GM10266 (cell line): Measurements from ENCODE around the gene APBA3.
"Not testable (repeated sequence)": the region's sequence is repeated elsewhere in the genome, so short reads cannot be mapped to it uniquely, and the experiment has no call there.

Experiments used
- DNase-seq: peaks from one replicate; pipeline ENCODE4 v3.0.0; 2012; ENCODE audit errors: extremely low spot score
- TF ChIP-seq, protein P1 (sequence below): IDR thresholded peaks from 2 replicates; pipeline ENCODE4 v1.5.1; 2012; ENCODE audit warnings: mild to moderate bottlenecking, low read depth; ENCODE audit not compliant: control insufficient read depth, insufficient read depth; ENCODE audit errors: missing control alignments

The APBA3 gene

DNA sequence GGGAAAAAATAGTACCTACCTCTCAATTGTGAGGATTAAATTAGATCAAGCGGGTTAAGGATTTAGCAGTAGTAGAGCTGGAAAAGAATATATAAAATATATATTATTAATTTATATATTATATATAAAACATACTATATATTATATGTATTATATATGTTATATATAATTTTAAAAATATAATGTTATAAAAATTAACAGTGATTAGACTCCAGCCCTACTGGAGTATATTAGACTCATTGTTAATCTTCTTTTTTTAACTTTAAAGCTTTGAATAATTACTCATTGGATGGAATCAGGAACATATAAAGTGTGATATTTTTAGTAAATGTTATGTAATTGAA, 610 bp upstream of the APBA3 start:
- TF ChIP-seq, protein P1, sequence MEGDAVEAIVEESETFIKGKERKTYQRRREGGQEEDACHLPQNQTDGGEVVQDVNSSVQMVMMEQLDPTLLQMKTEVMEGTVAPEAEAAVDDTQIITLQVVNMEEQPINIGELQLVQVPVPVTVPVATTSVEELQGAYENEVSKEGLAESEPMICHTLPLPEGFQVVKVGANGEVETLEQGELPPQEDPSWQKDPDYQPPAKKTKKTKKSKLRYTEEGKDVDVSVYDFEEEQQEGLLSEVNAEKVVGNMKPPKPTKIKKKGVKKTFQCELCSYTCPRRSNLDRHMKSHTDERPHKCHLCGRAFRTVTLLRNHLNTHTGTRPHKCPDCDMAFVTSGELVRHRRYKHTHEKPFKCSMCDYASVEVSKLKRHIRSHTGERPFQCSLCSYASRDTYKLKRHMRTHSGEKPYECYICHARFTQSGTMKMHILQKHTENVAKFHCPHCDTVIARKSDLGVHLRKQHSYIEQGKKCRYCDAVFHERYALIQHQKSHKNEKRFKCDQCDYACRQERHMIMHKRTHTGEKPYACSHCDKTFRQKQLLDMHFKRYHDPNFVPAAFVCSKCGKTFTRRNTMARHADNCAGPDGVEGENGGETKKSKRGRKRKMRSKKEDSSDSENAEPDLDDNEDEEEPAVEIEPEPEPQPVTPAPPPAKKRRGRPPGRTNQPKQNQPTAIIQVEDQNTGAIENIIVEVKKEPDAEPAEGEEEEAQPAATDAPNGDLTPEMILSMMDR: no peak
- no peak for DNase-seq

DNA sequence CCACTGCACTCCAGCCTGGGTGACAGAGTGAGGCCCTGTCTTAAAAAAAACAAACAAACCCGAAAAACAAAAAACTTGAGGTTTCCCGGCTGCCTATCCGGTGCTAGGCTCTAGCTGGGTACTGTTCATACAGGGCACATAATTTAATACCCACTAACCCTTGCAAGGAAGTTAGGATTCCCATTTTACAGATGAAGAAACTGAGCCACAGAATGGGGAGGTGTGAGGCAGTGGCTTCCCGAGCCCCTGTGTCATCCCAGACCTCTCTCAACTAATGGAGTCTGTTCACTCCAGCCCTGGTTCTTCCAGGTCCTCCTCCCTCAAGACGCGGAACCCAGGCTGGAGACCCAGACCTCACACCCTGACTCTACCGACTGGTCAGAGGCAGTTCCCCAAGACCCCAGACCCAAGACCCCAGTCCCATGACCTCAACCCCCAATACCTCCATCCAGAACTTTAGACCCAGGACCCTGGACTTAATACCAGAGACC, 576 bp downstream of the APBA3 start:
- TF ChIP-seq, protein P1: no peak

DNA sequence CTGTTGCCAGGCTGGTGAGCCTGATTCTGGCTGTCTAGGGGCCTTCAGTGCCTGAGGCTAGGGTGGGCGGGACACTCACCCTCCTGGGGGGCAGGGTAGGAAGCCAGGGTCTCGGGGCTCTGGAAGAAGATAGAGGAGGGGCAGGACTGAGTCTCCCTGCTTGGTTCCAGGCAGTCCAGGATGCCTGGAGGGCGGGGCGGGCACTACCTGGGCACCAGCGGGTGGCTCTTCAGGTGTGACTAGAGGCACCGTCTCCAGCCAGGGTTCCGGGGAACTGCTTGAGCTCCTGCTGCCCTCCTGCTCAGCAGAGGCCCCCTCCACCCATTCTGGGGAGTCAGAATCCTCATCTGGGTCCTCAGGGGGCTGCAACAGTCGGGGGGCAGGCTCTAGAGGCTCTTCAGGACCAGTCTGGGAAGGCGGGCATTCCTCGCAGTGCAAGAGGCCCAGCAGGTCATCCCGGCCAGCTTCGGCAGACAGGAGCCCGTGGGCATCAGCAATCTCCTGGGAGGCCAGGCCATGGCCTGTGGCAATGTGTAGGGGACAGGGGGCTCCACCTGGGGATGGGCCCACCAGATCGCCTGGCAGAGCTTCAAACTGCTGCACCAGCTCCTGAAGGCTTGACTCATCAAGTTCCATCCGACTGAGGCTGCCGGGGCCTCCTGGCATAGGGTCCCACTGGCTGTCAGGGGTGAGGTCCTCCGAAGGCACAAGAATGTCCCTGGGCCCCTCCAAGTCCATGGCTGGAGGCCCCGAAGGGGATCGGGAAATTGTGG, 1.8 kb downstream of the APBA3 start:
- TF ChIP-seq, protein P1: no peak
- DNase-seq: no peak

More for the DNA sequence above, 576 bp downstream of the APBA3 start:
- no peak for DNase-seq

DNA sequence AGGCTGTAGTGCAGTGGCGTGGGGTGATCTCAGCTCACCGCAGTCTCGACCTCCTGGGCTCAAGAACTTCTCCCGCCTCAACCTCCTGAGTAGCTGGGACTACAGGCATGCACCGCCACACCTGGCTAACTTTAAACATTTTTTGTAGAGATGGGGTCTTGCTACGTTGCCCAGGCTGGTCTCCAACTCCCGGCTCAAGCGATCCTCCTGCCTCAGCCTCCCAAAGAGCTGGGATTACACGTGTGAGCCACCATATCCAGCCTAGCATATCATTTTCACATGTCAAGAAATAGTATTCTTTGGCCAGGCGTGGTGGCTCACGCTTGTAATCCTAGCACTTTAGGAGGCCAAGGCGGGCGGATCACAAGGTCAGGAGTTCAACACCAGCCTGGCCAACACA, 3.2 kb downstream of the APBA3 start:
- DNase-seq: not testable (repeated sequence)

DNA sequence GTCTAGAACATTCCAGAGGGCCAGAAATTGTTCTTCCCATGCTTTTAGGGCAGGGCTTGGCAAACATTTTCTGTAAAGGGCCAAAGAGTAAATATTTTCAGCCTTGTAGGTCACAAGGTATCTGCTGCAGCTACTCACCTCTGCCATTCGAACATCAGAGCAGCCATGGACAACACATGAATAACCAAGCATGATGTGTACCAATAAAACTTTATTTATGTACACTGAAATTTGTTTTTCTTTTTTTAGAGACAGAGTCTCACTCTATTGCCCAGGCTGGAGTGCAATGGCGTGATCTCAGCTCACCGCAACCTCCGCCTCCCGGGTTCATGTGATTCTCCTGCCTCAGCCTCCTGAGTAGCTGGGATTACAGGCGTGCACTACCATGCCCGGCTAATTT, 3.8 kb downstream of the APBA3 start:
- DNase-seq: not testable (repeated sequence)

DNA sequence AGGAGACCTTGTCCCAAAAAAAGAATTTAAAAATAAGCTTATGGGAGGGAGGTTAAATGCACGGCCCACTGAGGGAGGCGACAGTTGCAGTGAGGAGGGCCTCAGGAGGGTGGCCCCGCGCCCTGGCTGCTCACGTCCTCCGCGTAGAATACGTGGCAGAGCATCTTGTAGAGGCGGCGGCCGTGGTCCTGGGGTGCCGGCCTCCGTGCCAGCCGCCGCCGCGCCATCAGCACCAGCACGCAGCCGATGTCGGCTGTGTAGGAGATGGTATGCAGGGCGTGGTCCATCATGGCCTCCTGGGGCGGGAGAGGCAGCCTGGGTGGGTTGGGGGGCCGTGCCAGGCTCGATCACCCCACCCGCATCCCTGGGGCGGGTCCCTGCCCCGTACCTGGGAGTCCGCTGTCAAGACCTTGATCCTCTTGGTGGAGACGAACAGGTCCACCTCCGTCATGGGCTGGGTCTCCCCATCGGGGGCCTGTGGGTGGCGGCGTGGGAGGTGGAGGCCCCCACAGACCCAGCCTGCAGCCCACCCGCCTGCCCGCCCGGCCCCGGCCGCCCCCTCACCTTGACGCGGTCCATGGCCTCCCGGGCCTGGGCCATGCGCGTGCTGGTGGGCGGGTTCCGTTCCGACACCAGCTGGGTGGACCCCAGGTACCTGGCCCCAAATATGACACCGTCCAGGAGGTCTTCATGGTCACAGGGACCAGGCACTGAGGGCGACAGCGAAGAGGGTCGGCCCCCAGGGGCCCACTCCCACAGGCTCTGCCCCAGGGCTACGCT, 7.7 kb downstream of the APBA3 start:
- DNase-seq: no peak
- TF ChIP-seq, protein P1: no peak

DNA sequence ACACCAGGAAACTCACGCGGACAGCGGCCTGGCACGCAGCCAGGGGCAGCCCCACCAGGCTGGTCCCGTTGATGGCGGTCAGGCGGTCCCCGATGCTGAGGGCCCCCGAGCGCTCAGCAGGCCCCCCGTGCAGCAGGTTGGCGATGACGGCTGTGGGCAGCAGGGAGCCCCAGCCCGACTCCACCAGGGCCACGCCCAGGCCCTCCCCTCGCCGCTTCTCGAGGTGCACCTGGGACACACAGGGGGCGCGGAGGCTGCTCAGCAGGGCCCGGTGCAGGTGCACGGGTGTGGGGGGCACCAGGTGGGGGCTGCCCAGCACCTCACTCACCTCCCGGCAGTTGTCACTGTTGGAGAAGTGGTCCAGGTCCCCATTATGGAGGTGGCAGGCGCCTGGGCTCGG, 9.0 kb downstream of the APBA3 start:
- TF ChIP-seq, protein P1: no peak
- no peak for DNase-seq

DNA sequence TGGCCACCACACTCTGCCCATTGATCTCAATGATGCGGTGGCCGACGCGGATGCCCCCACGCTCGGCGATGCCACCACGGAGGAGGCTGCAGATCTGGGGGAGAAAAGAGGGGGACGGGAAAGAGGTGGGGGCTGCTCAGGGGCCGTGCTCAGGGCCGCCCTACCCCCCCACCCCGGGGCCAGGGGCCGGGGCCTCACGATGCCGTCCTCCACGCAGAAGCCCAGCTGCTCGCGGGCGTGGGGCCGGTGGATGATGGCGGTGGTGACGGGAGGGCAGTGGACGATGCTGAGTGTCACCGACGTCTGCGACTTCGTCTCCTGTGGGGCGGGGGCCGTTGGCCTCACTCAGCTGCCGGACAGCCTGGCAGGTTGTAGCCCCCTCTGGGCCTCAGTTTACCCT, 10.3 kb downstream of the APBA3 start:
- no peak for DNase-seq
- TF ChIP-seq, protein P1: no peak
